ENCODE data around the gene CHSY1.

The CHSY1 gene

DNA sequence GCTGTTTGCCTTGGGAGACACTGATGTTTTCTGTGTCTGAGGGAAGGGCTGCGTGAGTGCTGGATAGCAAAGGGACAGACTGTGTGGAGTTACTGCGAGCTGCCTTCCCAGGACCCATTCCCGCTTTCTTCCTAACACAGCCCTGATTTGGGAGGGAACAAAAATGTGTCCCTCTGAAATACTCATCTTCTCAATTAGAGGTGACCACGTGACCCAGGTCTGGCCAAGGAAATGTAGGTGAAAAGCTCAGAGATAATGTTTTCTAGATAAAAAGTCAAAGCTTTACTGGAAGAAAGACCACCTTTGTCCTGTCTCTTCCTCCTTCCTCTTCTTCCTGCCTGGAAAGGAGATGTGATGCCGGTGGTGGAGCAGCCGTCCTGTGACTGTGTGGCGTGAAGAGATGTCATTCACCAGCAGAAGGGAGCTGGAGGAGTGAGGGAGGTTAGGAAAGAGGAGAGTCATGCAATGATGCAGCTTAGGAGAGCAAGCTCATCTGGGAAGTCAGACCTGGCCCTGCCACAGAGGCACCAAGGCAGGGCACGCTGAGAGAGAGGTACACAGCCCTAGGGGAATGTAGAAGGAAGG, 105.6 kb downstream of the CHSY1 start:
- TF ChIP-seq Cebpa-rat (IDR thresholded peaks at IDR 0.05), result no peak
- no peak overlapping the region for H3K27ac ChIP-seq
- no peaks in the 10 kb centered on the region for H4K20me1 ChIP-seq
- no peak overlapping the region for H3K9ac ChIP-seq
- peak overlapping the region in 6 of 11 experiments; percentile 79 to 91 (median 88); a peak in 6 of 22 replicates for H3K4me2 ChIP-seq
- no peaks in the 10 kb centered on the region for H3K36me3 ChIP-seq
- H3K27me3 ChIP-seq, result no peaks in the 10 kb centered on the region
- peaks cover 40 to 56% (median 53%) of the 10 kb centered on the region in 10 experiments for H3K4me1 ChIP-seq
- H3K4me3 ChIP-seq, result no peak overlapping the region
- 0 out of 22 replicates have a peak, but pooled peaks cover 0 to 7% (median 0%) of the 10 kb centered on the region in 11 experiments for H3K9me3 ChIP-seq (replicated peaks in 1 of 11)

DNA sequence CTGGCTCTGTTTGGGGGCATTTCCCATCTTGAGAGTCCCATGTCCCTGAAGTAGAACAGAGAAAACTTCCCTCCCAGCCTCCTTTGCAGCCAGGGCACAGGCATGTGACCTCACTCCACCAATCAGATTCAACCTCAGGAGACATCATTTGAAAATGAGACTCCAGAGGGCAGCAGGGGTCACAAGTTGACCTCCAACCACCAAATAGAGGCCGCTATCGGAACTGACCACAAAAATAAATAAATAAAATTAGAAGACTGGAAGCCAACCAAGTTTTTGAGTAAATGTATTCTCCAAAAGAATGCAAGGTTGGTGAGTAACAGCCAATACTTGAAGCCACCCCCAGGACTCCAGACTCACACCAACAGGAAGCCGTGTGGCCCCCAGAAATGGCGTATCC, 106.5 kb downstream of the CHSY1 start:
- Histone ChIP-seq H3K9me3 (replicated peaks in 1 of 11) (0 out of 22 replicates have a peak, but pooled peaks cover 0 to 7% (median 0%) of the 10 kb centered on the region in 11 experiments), H3K4me1 (peaks cover 38 to 53% (median 50%) of the 10 kb centered on the region in 10 experiments), H3K36me3 (no peaks in the 10 kb centered on the region), H4K20me1 (no peaks in the 10 kb centered on the region), H3K27ac (no peak overlapping the region), H3K4me2 (no peak overlapping the region), H3K27me3 (no peaks in the 10 kb centered on the region), H3K9ac (no peak overlapping the region), H3K4me3 (no peak overlapping the region)
- TF ChIP-seq Cebpa-rat (IDR thresholded peaks at IDR 0.05), result no peak

DNA sequence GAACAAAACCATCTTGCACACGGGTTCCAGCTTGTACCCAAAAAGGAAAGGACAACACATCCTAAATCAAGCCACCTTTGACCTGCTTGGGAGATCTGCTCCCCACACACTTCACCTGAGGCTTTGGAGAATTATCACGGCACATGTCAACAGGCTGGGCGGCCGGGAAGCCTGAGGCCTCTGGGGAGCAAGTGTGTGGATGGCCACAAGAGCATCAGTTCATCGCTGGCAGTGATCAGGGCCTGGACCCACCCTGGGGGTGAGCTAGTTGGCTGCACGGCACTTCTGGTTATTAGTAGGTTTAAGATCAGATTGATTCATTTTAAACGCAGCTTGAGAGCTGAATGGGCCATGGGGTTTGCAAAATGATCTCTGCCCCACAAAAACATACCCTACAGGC, 108.5 kb downstream of the CHSY1 start:
- Histone ChIP-seq H3K4me1 (peaks cover 38 to 53% (median 50%) of the 10 kb centered on the region in 10 experiments), H3K4me2 (no peak overlapping the region), H3K9ac (no peak overlapping the region)

DNA sequence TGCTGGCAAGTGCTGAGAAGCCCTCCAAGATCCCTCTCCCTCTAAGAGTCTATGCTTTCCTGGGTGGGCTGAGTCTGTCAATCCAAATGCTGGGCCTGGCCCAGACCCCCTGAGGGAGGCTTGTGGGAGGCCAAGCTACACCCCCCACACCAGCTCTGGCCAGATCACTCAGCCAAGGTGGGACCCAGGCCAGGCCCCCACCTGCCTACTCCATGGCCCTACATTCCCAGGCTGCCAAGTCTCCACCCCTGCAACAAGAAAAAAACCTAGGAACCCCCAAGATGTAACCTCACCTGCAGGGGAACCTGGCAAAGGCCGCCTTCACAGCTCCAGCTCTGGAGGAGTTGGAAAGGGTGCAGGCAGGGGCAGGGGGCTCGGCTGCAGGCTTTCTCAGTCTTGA, 109.1 kb downstream of the CHSY1 start:
- Histone ChIP-seq H3K4me1 (peaks cover 38 to 53% (median 50%) of the 10 kb centered on the region in 10 experiments), H3K36me3 (no peaks in the 10 kb centered on the region), H3K4me2 (no peak overlapping the region), H3K27ac (no peak overlapping the region), H3K9ac (no peak overlapping the region), H4K20me1 (peaks cover 0 to 4% (median 0%) of the 10 kb centered on the region in 11 experiments; a peak in 2 of 22 replicates), H3K4me3 (no peak overlapping the region), H3K9me3 (replicated peaks in 1 of 11) (0 out of 22 replicates have a peak, but pooled peaks cover 0 to 7% (median 0%) of the 10 kb centered on the region in 11 experiments), H3K27me3 (peaks cover 0 to 11% (median 0%) of the 10 kb centered on the region in 11 experiments; a peak in 3 of 22 replicates)
- no peak for TF ChIP-seq Cebpa-rat (IDR thresholded peaks at IDR 0.05)

More for the DNA sequence above, 108.5 kb downstream of the CHSY1 start:
- Histone ChIP-seq H3K4me3 (no peak overlapping the region), H3K9me3 (replicated peaks in 1 of 11) (0 out of 22 replicates have a peak, but pooled peaks cover 0 to 7% (median 0%) of the 10 kb centered on the region in 11 experiments), H4K20me1 (no peaks in the 10 kb centered on the region), H3K27ac (no peak overlapping the region), H3K36me3 (no peaks in the 10 kb centered on the region), H3K27me3 (peaks cover 0 to 6% (median 0%) of the 10 kb centered on the region in 11 experiments; a peak in 3 of 22 replicates)
- TF ChIP-seq Cebpa-rat (IDR thresholded peaks at IDR 0.05), result no peak

DNA sequence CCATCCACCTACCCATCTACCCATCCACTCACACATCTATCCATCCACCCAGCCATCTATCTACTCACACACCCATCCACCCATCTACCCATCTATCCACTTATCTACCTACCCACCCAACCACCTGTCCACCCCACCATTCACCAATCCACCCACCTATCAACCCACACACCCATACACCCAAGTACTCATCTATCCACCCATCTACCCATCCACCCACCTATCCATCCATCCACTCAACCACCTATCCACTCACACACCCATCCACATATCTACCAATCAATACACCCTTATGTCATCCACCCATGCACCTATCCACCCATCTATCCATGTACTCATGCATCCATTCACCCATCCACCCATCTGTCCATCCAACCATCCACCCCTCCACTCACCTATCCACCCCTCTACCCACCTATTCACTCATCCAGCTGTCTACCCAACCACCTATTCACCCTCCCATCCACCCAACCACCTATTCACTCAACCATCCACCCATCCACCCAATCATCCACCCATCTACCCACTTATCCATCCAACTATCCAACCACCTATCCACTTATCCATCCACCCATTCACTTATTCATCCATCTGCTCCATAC, 109.8 kb downstream of the CHSY1 start:
- Histone ChIP-seq H3K9ac (no peak overlapping the region), H3K4me1 (peaks cover 38 to 53% (median 50%) of the 10 kb centered on the region in 10 experiments), H3K4me3 (no peak overlapping the region), H3K9me3 (replicated peaks in 1 of 11) (0 out of 22 replicates have a peak, but pooled peaks cover 0 to 7% (median 0%) of the 10 kb centered on the region in 11 experiments), H3K27me3 (peaks cover 0 to 14% (median 0%) of the 10 kb centered on the region in 11 experiments; a peak in 3 of 22 replicates), H3K27ac (no peak overlapping the region), H3K36me3 (no peaks in the 10 kb centered on the region), H4K20me1 (peaks cover 0 to 9% (median 0%) of the 10 kb centered on the region in 11 experiments; a peak in 2 of 22 replicates), H3K4me2 (no peak overlapping the region)
- TF ChIP-seq Cebpa-rat (IDR thresholded peaks at IDR 0.05), result no peak

DNA sequence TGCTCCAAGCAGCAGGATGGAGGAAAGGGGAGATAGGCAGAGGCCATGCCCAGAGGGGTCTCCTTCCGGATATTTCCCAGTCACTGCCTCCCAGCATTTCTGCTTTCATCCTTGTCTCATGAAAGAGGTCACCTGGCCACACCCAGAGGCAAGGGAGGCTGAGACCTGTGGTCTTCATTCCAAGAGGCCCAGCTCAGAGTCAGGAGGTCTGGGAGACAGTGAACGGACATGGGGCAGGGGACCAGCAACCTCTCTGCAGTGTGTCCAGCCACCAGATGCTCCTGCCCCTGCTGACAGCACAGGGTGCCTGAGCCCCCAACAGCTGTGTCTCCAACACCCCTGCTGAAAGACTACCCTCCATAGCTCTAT, 111.2 kb downstream of the CHSY1 start:
- Histone ChIP-seq H3K36me3 (no peaks in the 10 kb centered on the region), H3K4me3 (no peak overlapping the region), H3K4me2 (peak overlapping the region; percentile 65 to 95 (median 82)), H3K27me3 (peaks cover 0 to 14% (median 0%) of the 10 kb centered on the region in 11 experiments; a peak in 3 of 22 replicates), H4K20me1 (peaks cover 0 to 9% (median 0%) of the 10 kb centered on the region in 11 experiments; a peak in 2 of 22 replicates), H3K27ac (peak overlapping the region in 6 of 11 experiments; percentile 30 to 69 (median 42); a peak in 7 of 22 replicates), H3K9me3 (replicated peaks in 1 of 11) (0 out of 22 replicates have a peak, but pooled peaks cover 0 to 7% (median 0%) of the 10 kb centered on the region in 11 experiments), H3K4me1 (peaks cover 46 to 54% (median 52%) of the 10 kb centered on the region in 10 experiments), H3K9ac (peak overlapping the region in 6 of 11 experiments; percentile 40 to 70 (median 50); a peak in 6 of 22 replicates)
- no peak for TF ChIP-seq Cebpa-rat (IDR thresholded peaks at IDR 0.05)

DNA sequence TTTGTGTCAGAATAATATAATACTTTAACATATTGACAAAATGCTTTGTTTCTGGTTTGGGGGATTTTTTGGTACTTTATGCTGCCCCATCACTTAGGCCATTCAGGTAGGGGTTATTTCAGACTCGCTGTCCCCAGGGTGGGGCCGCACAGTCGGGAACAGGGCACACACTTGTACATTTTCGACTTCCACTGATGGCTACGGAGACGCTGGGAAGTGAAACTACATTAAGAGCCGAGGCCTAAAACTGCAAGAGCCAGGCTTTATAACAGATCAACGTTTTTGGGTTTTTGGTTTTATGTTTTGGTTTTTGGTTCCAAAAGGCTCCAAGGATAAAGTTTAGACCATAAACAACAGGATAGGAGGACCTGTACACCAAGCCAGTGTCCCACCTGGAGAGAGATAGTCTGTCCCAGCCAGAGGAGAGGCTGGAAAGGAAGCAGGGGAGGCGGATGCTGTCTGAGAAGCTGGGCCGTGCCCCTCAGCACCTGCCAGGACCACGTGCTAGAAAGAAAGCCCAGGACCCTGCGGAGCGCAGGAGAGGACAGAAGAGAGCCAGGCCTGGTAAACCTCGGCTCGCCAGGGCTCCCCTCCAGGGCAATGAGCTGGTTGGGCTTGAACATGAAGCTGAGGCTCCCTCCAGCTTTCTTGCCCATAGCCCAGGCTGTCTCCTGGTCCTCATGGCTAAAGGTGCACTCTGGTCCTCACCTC, 111.7 kb downstream of the CHSY1 start:
- Histone ChIP-seq H3K4me1 (peaks cover 49 to 58% (median 57%) of the 10 kb centered on the region in 10 experiments), H3K4me2 (peak overlapping the region; percentile 65 to 95 (median 82)), H3K27ac (peak overlapping the region; percentile 17 to 69 (median 45); a peak in 17 of 22 replicates), H3K4me3 (no peak overlapping the region), H3K27me3 (peaks cover 0 to 14% (median 0%) of the 10 kb centered on the region in 11 experiments; a peak in 3 of 22 replicates), H4K20me1 (peaks cover 0 to 9% (median 0%) of the 10 kb centered on the region in 11 experiments; a peak in 2 of 22 replicates), H3K9me3 (replicated peaks in 1 of 11) (peaks cover 0 to 2% (median 0%) of the 10 kb centered on the region in 11 experiments; a peak in 8 of 22 replicates), H3K9ac (peak overlapping the region in 10 of 11 experiments; percentile 40 to 70 (median 46); a peak in 17 of 22 replicates), H3K36me3 (no peaks in the 10 kb centered on the region)
- TF ChIP-seq Cebpa-rat (IDR thresholded peaks at IDR 0.05), result no peak

Measured in BLaER1 treated with 17β-estradiol and CSF1 and Interleukin-3, amounts not matched to agents 10 nM and 100 nM (cell line).